Stimulated activated CD4-positive, alpha-beta T cell treated with anti-CD3 and anti-CD28 coated beads, Interleukin-2, amount 100 ng/mL, for 24 hours (primary cell): ENCODE results near the gene TMPRSS11B.
"Not testable (repeated sequence)": the region's sequence is repeated elsewhere in the genome, so short reads cannot be mapped to it uniquely, and the experiment has no call there.

ENCODE experiments used
- DNase-seq, 2 donors: peaks; one replicate each; pipeline ENCODE4 v3.0.0-alpha.2; 2020

Gene TMPRSS11B, protein sequence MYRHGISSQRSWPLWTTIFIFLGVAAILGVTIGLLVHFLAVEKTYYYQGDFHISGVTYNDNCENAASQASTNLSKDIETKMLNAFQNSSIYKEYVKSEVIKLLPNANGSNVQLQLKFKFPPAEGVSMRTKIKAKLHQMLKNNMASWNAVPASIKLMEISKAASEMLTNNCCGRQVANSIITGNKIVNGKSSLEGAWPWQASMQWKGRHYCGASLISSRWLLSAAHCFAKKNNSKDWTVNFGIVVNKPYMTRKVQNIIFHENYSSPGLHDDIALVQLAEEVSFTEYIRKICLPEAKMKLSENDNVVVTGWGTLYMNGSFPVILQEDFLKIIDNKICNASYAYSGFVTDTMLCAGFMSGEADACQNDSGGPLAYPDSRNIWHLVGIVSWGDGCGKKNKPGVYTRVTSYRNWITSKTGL

GRCh38 chr4:68245594-68245993, at the start of gene TMPRSS11B:
TSS of gene TMPRSS11B (minus strand) at chr4:68245694. CDS start at chr4:68245558, 136 bp downstream.
- no peak for DNase-seq

- no peak for DNase-seq
Measured at GRCh38 chr4:68291256-68291655, 45.8 kb upstream of the TMPRSS11B start.

GRCh38 chr4:68288393-68288740, 42.9 kb upstream of the TMPRSS11B start:
- no peak for DNase-seq

DNA sequence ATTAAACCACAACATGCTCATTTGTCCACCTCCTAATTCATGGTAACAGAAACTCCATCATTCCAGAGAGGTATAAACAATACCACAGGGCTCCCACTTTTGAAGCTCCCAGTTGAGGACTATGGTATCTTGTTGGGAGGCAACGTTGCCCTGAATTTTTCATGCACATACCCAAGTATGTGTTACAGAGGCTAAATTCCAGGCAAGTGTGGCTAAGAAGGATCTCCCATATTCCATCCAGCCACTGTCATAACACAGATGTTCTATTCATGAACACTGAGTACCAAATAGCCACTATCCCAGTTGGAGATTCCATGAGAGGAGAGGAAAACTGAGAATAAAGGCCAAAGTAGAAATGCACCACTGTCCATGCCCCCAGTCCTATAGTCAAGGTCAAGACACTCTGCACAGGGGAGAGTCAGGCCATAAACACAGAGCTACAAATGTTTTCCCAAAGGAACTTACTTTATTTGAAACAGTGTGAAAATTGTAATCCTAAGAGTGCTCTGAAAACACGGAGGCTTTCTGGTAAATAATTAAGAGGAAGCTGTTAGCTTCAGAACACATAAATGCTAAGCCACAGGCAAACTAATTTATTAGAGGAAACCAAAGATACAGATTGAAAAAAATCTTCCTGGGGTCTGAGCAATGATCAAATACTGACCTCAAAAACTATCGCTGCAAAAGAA, 42.4 kb upstream of the TMPRSS11B start:
- DNase-seq: no peak

GRCh38 chr4:68283714-68284113, 38.2 kb upstream of the TMPRSS11B start:
- DNase-seq: no peak

DNA sequence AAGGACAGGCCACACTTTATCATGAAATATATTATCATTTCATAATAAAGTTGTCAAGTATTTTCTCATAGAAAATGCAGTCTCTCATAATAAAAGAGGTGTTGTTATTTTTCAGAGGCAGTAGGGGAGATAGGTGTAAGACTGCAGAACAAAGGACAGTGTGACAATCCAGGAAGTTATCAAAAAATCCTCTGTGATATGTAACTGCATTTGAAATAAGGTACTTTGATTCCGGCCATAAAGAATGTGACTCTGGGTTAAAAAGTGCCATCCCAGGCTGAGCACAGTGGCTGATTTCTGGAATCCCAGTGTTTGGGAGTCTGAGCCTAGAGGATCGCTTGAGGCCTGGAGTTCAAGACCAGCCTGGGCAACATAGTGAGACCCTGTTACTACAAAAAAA, 37.6 kb upstream of the TMPRSS11B start:
- no peak for DNase-seq

DNA sequence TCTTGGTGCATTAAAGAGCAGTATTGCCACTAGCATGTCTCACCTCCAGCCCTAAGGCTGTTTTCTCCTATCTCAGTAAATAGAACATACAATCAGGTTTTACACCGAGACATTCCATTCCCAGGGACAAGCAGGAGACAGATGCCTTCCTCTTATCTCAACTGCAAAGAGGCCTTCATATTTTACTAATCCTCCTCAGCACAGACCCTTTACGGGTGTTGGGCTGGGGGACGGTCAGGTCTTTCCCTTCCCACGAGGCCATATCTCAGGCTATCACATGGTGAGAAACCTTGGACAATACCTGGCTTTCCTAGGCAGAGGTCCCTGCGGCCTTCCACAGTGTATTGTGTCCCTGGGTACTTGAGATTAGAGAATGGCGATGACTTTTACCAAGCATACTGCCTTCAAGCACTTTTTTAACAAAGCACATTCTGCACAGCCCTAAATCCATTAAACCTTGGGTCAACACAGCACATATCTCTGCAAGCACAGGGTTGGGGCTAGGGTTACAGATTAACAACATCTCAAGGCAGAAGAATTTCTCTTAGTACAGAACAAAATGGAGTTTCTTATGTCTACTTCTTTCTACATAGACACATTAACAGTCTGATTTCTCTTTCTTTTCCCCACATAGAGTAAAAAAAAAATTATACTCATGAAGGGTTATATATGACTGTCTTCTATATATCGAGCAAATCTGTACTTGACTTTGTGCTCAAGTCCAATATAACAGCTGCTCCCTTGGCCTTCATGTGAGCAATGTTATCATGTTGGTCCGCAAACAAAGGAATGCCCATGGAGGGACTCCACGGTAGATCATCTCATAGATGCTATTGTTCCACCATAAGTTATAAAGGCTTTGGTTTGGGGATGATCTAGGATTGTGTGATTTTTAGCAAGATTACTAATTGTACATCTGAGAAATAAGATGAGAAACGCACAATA, 36.6 kb upstream of the TMPRSS11B start:
- DNase-seq: not testable (repeated sequence)

- DNase-seq: no peak
Measured at GRCh38 chr4:68278029-68278428, 32.5 kb upstream of the TMPRSS11B start.

GRCh38 chr4:68277627-68278026, 32.1 kb upstream of the TMPRSS11B start:
- DNase-seq: no peak

GRCh38 chr4:68272860-68273259, 27.4 kb upstream of the TMPRSS11B start:
- no peak for DNase-seq

DNA sequence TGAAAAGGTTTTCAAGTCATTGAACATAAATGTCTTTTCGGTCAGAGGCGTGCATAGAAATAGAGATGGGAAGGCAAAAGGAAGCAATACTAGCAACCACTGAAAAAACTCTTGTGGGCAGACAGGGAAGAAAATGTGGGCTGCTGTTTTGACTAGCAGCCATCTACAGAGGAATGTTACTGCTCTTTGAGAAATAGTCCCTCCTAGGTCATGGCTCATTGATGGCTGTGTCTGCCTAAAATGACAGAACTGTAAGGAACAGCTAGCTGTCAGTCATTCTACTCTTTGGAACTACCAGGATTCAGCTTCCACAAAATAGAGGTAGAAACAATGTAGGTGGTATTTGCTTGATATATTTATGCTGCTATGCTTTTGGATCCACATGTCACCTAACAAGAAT, 26.9 kb upstream of the TMPRSS11B start:
- no peak for DNase-seq

GRCh38 chr4:68271851-68272357, 26.4 kb upstream of the TMPRSS11B start:
- no peak for DNase-seq

GRCh38 chr4:68267433-68267944, 22.0 kb upstream of the TMPRSS11B start:
- DNase-seq: no peak

DNA sequence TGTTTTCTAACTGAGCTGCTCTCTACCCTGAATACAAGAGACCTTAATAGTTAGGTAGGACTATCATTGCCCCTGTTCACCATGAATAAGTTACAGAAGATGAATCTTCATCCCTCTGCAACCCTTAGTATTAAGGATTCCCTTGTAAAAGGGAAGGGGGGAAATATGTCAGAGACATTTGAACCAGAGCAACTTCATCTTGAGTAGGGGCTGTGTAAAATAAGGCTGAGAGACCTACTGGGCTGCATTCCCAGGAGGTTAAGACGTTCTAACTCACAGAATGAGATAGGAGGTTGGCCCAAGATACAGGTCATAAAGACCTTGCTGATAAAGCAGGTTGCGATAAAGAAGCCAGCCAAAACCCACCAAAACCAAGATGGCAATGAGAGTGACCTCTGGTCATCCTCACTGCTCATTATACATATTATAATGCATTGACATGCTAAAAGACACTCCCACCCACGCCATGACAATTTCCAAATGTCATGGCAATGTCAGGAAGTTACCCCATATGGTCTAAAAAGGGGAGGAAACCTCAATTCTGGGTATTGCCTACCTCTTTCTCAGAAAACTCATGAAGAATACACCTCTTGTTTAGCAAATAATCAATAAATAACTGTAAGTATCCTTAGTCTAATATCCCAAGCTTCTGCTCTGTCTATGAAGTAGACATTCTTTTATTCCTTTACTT, 19.5 kb upstream of the TMPRSS11B start:
- DNase-seq: no peak

DNA sequence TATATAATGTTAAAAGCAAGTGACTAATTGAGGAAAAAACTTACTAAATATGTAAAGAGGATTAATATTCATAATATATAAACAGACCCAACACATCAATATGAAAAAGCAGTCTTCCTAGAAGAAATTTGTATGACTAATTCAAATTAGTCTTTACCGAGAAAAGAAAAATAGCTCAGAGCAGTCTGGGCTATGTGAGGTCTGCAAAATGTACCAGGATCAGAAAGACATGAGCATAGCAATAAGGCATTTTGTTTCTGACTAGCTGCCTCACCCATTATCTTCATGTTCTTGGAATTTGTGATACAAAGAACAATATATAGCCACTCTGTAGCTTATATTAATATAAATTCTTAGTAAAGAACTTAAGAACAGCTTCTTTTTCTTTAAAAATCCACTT, 13.7 kb upstream of the TMPRSS11B start:
- no peak for DNase-seq

DNA sequence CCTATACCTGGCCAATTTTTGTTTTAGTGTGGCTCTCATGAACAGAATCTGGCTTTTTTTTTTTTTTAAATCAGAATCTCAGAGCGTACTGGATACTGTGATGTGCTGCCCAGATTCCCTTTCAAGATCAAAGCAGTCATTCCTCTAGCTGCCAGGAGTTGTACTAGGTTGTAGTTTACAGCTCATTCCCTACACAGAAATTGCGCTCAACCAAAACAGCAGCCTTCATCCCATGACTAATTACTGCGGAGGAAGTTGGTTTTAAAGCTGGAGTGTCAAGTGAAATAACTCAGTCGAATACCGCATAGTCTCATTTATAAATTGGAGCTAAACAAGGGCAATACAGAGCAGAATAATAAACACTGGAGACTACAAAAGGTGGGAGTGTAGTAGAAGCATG, 12.2 kb upstream of the TMPRSS11B start:
- no peak for DNase-seq

DNA sequence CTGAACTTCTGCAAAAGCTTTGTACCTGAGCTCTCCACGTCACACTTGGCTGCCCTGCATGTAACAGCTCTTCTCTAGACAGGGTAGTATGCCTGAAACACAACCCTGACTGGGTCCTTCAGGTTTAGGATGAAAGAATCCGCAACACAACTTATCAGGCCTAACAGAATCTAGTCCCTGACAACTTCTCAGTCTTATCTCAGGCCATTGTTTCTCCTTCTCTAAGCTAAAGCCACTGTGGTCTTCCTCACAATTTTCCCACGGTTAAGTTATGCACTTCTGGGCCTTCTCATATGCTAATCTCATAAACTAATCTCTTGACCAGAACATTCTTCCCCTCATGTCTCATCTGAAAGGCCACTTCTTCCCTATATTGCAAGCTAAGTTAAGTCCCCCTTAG, 10.8 kb upstream of the TMPRSS11B start:
- no peak for DNase-seq

DNA sequence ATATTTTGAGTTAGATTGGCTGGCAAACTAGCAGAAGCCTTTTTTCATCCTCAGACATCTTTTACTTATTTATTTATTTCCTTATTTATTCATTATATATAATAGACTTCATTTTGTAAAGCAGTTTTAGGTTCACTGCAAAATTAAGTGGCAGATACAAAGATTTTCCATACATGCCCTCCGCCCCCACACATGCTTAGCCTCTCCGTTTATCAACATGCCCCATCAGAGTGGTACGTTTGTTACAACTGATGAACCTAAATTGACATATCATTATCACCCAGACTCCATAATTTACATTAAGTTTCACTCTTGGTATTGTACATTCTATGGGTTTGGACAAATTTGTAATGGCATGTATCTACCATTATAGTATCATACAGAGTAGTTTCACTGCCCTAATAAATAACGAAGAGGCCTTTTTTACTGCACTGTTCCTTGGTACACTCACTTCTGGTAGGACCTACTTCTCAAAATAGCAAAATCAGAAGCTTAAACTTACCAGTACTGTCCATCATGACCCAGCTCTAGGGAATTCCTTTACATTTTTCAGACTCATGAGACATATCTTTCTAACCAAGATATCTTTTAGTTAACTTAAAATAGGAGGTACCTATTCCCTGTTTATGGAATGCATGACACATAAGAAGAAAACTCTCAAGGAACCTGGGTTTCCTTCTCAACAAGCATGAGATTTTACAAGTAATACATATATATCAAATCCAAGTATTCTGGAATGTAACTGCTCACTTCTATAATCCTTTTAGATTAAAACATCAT, 4.8 kb upstream of the TMPRSS11B start:
- DNase-seq: peak; percentile 35 to 36

GRCh38 chr4:68249434-68249833, 3.9 kb upstream of the TMPRSS11B start:
- DNase-seq: no peak

DNA sequence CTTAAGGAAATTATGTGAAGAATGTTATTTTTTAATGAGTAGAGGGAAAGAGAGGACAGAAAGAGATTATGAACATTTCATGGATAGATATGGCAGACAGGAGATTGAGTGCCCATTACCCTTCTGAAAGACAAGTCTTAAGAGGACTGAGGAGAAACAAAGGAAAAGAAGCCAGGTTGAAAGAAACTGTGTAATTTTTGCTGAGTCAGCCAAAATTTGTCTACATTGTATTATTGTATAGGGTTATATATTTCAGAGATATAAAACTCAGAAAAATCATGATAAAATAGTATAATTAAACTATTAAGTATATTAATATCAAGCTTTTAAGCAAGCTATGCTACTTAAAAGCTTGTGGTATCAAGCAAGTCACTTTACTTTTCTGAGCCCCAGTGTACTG, 4.9 kb downstream of the TMPRSS11B start:
- DNase-seq: no peak

DNA sequence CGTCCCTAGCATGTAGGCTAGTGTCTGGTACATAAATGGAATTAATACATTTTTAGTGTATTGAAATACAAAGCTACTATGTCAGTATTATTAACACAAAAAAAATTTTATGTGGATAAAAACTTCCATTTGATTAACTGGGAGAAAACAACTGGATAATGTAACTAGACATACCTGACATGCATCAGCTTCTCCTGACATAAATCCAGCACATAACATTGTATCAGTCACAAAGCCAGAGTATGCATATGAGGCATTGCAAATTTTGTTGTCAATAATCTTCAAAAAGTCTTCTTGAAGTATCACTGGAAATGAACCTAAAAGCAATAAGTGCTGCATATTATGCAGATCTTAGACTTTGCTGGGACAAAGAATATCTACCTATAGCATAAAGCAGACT, 16.9 kb downstream of the TMPRSS11B start:
- DNase-seq: no peak
